Calu3 (cell line): Measurements from ENCODE around the gene HPGDS. TPM values are rescaled to one million over a fixed set of nuclear protein-coding genes. Genes with fewer than 3 reads are reported as not detected.
A peak's percentile ranks its signal among the peaks of the same experiment; 100 is the strongest.
"Not testable (repeated sequence)": the region's sequence is repeated elsewhere in the genome, so short reads cannot be mapped to it uniquely, and the experiment has no call there.

Source experiments
- BruUV-seq: library from RNA; stranded (reverse); fragments of 400-500 nt; replicated peaks from 2 replicates; lab custom pipeline; 2021; lab: Mats Ljungman, UMichigan
- CTCF ChIA-PET: fragments of 300-600 bp; sonication (Branson Sonifier 250); formaldehyde crosslinking; loops from one replicate; lab custom pipeline; 2022; ENCODE audit warnings: antibody characterized with exemption; lab: Charles Lee
- DNase-seq: peaks from one replicate; pipeline ENCODE4 v3.0.0; 2022
- H3K27ac Mint-ChIP-seq: one replicate; pipeline ENCODE4 v1.8.0; 2022; ENCODE audit warnings: mixed read lengths; ENCODE audit not compliant: unreplicated experiment
- H3K27me3 Mint-ChIP-seq: one replicate; pipeline ENCODE4 v1.8.0; 2022; ENCODE audit warnings: mixed read lengths; ENCODE audit not compliant: unreplicated experiment
- H3K36me3 Mint-ChIP-seq: one replicate; pipeline ENCODE4 v1.8.0; 2022; ENCODE audit warnings: mild to moderate bottlenecking, moderate library complexity, mixed read lengths; ENCODE audit not compliant: insufficient read depth, unreplicated experiment
- H3K4me1 Mint-ChIP-seq: one replicate; pipeline ENCODE4 v1.8.0; 2022; ENCODE audit warnings: mild to moderate bottlenecking, low read depth, mixed read lengths; ENCODE audit not compliant: unreplicated experiment
- H3K4me3 Mint-ChIP-seq: one replicate; pipeline ENCODE4 v1.8.0; 2022; ENCODE audit warnings: mild to moderate bottlenecking, low read depth, moderate library complexity, mixed read lengths; ENCODE audit not compliant: unreplicated experiment
- H3K9me3 Mint-ChIP-seq: one replicate; pipeline ENCODE4 v1.8.0; 2022; ENCODE audit warnings: low read depth, mixed read lengths; ENCODE audit not compliant: unreplicated experiment
- CTCF ChIP-seq: fragments of 200-600 bp; IDR thresholded peaks from one replicate; pipeline ENCODE4 v1.8.0; 2022; ENCODE audit warnings: antibody characterized with exemption; ENCODE audit not compliant: unreplicated experiment
- intact Hi-C: fragments of 100-400 bp; cut with micrococcal nuclease; formaldehyde crosslinking; loops from one replicate; pipeline ENCODE4 v1.10.0; 2022; ENCODE audit not compliant: unreplicated experiment
- total RNA-seq: library from RNA; stranded (reverse); gene quantifications from 2 replicates; pipeline ENCODE4 v1.2.3, GENCODE V29; 2022

Gene HPGDS
- total RNA-seq, 1 experiment from 2014 or later: not detected

GRCh38 chr4:94332983-94333590, 9.5 kb downstream of the HPGDS start:
- no TSS peak for BruUV-seq
- Mint-ChIP-seq H3K27ac (no peak overlapping the region), H3K9me3 (no peaks in the 10 kb centered on the region), H3K36me3 (no peaks in the 10 kb centered on the region), H3K4me1 (peaks cover 8% of the 10 kb centered on the region), H3K4me3 (no peak overlapping the region), H3K27me3 (no peaks in the 10 kb centered on the region)
- intact Hi-C loops: loop anchor here (1.0 kb wide), 1 partner anchor 58 kb away; no protein-coding TSS in a partner anchor
- CTCF ChIA-PET: interaction anchor here (0.6 kb wide), 1 partner anchor 115 kb away, joined by 3 read pairs; no protein-coding TSS in a partner anchor
- no peak for TF ChIP-seq CTCF
- peak; percentile 13 for DNase-seq

GRCh38 chr4:94329933-94330332, 12.7 kb downstream of the HPGDS start:
- no peak for DNase-seq
- Mint-ChIP-seq H3K4me1 (peaks cover 8% of the 10 kb centered on the region), H3K9me3 (peaks cover under 1% of the 10 kb centered on the region), H3K27ac (no peak overlapping the region), H3K27me3 (no peaks in the 10 kb centered on the region), H3K36me3 (no peaks in the 10 kb centered on the region), H3K4me3 (no peak overlapping the region)
- CTCF ChIA-PET: no interaction called here
- TF ChIP-seq CTCF: no peak
- BruUV-seq: no TSS peak
- intact Hi-C loops: no loop called here

GRCh38 chr4:94325835-94326234, 16.8 kb downstream of the HPGDS start:
- no peak for DNase-seq
- Mint-ChIP-seq H3K9me3 (peaks cover 9% of the 10 kb centered on the region), H3K4me1 (no peaks in the 10 kb centered on the region), H3K27ac (no peak overlapping the region), H3K36me3 (no peaks in the 10 kb centered on the region), H3K4me3 (no peak overlapping the region), H3K27me3 (peaks cover 9% of the 10 kb centered on the region)
- CTCF ChIA-PET: no interaction called here
- intact Hi-C loops: no loop called here
- no peak for TF ChIP-seq CTCF
- no TSS peak for BruUV-seq

GRCh38 chr4:94319927-94320326, 22.7 kb downstream of the HPGDS start:
- H3K9me3 Mint-ChIP-seq, H3K27ac Mint-ChIP-seq, H3K4me3 Mint-ChIP-seq, H3K36me3 Mint-ChIP-seq, H3K4me1 Mint-ChIP-seq, H3K27me3 Mint-ChIP-seq, intact Hi-C loops, DNase-seq, BruUV-seq, CTCF ChIA-PET: not testable (repeated sequence)

GRCh38 chr4:94307231-94307871, 35.3 kb downstream of the HPGDS start:
- peaks cover 14% of the 10 kb centered on the region for H3K4me1 Mint-ChIP-seq
- no TSS peak for BruUV-seq
- H3K36me3 Mint-ChIP-seq: no peaks in the 10 kb centered on the region
- H3K27ac Mint-ChIP-seq: no peak overlapping the region
- no peaks in the 10 kb centered on the region for H3K9me3 Mint-ChIP-seq
- no peak for TF ChIP-seq CTCF
- CTCF ChIA-PET: no interaction called here
- H3K4me3 Mint-ChIP-seq: no peak overlapping the region
- DNase-seq: no peak
- no peaks in the 10 kb centered on the region for H3K27me3 Mint-ChIP-seq
- intact Hi-C loops: loop anchor here (10.0 kb wide), 2 partner anchors 277 to 417 kb away; no protein-coding TSS in a partner anchor
